Kasumi-1 (cell line): ENCODE results near the gene RPGR.

Experiments
- DNase-seq, 2 experiments: peaks; one replicate each; lab custom pipeline; 2025; lab: John Stamatoyannopoulos, UW

RPGR gene, protein sequence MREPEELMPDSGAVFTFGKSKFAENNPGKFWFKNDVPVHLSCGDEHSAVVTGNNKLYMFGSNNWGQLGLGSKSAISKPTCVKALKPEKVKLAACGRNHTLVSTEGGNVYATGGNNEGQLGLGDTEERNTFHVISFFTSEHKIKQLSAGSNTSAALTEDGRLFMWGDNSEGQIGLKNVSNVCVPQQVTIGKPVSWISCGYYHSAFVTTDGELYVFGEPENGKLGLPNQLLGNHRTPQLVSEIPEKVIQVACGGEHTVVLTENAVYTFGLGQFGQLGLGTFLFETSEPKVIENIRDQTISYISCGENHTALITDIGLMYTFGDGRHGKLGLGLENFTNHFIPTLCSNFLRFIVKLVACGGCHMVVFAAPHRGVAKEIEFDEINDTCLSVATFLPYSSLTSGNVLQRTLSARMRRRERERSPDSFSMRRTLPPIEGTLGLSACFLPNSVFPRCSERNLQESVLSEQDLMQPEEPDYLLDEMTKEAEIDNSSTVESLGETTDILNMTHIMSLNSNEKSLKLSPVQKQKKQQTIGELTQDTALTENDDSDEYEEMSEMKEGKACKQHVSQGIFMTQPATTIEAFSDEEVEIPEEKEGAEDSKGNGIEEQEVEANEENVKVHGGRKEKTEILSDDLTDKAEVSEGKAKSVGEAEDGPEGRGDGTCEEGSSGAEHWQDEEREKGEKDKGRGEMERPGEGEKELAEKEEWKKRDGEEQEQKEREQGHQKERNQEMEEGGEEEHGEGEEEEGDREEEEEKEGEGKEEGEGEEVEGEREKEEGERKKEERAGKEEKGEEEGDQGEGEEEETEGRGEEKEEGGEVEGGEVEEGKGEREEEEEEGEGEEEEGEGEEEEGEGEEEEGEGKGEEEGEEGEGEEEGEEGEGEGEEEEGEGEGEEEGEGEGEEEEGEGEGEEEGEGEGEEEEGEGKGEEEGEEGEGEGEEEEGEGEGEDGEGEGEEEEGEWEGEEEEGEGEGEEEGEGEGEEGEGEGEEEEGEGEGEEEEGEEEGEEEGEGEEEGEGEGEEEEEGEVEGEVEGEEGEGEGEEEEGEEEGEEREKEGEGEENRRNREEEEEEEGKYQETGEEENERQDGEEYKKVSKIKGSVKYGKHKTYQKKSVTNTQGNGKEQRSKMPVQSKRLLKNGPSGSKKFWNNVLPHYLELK

DNA sequence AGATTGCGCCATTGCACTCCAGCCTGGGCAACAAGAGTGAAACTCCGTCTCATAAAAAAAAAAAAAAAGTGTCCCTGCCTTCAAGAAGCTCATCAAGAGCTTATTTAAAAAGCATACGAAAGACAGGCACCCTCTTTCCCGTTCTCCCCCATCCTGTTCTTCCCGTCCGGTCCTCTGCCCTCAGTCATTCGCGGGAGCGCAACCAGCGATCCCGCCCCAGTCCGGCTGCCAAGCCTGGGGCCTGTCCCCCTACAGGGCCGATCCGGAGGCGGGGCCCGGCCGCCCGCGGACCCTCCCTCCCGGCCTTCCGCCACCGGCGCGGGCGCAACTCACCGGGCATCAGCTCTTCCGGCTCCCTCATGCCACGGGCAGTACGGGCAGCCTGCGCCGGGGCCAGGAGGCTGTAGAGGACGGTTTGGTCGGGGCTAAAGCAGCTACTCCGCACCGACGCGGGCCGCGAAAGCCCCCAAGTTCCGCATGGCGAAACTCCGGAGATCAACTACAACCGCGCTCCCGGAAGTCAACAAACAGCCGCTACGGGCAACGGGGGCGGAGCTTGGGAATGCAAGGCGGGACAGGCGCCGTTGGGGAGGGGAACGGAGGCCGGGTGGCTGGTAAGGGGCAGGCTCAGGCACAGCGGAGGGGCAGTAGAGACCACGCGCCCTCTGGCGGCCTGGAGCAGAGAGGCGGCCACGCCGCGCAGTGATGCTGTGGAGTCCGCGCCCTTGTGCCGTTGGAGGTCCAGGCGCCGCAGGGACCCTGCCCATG, at the start of gene RPGR:
Gene RPGR, minus strand, starts transcription at position 503 of the 768 bp plus-strand sequence. Its CDS starts 142 bp downstream, at position 361.
- peak; percentile 80 to 89 for DNase-seq

DNA sequence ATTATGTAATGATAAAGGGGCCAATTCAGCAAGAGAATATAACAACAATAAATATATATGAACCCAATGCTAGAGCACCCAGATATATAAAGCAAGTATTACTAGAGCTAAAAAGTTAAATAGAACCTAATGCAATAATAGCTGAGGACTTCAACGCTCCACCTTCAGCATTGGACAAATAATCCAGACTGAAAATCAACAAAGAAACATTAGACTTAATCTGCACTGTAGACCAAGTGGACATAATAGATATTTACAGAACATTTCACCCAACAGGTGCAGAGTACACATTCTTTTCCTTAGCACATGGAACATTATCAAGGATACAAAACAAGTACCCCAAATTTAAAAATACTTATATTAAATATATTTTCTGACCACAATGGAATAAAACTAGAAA, 49.4 kb upstream of the RPGR start:
- DNase-seq, result no peak

DNA sequence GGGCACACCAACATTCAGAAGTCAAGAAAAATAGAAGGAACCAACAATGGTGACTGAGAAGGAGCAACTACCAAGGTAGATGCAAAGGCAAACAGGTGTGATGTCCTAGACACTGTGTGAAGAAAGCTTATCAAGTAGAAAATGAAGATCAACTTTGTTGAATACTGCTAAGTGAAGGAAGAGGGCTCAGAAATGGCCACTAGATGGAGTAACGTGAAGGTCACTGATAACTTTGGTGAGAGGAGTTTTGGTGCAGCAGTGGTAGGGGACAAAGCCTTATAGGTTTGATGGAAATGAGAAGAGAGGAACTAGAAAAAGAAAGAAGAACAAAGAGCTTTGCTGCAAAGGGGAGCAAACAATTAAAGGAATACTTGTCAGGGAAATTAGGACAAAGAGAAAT, 48.6 kb upstream of the RPGR start:
- DNase-seq, result peak; percentile 43 to 58

DNA sequence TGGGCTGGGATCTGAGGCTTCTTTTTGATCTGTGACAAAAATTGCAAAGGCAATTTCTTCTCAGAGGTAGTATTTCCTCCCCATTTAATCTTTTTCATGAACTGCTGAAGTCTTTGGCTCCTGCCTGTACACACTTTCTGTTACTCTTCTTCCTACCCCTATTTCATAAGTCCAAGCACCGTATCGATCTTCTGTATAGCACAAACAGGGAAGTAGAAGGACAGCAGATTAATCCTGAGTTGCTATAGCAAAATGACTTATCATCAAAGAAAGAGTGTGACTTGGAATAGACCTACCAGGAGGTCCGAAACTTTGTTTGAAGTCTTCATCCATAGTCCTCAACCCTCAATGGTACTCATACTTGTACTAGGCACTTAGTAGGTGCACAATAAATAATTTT, 47.1 kb upstream of the RPGR start:
- DNase-seq, result no peak

DNA sequence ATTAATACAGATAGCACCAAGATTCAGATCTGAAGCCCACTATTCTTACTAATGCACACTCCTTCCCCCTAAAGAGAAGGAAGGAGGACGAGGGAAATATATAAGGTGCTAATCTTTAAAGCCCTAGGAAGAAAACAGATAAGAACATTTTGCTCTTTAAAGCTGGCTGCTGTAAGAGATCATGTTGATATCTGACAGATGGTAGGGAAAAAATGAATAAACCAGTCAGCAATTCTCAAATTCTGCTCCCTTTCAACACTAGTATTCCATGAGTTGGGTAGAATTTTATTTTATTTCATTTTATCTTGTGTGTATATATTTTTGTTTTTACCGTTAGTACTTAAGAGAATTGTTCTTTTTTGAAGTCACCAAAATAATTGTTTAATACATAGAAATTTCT, 44.3 kb upstream of the RPGR start:
- DNase-seq, result no peak

DNA sequence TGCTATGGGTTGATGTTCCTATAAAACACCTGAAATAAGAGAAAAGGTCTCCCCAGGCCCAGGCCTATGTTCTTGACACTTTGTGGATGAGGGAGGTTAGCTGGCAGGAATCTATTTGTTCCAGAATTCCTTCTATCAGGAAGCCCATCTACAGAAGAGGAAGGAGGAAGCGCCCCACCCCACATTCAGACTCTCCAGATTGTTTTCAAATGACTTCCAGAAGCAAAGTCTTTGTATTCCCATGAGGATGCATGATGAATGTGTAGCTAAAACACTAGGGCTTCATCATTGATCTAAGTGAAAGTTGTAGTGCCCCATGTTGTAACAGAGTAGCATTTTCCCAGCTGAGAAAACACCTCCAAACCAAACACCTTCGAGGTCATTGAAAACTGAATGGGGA, 41.5 kb upstream of the RPGR start:
- no peak for DNase-seq

DNA sequence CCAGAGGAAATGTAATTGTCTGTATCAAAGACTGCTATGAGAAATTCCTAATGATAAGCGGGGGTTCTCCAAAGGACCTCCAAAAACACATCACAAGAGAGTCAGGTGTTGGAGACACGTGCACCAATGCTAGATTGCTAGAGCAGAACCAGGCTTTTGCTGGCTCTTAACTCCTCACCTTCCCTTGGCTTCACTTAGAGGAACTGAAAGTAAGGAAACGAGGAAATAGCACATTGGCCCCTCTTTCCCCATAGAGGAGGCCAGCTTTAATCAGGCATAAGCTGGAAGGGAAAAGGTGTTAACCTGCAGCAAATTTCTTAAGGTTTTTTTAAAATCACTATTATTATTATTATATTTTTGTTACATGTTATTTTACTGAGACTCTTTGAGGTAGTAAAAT, 38.6 kb upstream of the RPGR start:
- DNase-seq, result peak in 1 of 2 experiments; percentile 0

DNA sequence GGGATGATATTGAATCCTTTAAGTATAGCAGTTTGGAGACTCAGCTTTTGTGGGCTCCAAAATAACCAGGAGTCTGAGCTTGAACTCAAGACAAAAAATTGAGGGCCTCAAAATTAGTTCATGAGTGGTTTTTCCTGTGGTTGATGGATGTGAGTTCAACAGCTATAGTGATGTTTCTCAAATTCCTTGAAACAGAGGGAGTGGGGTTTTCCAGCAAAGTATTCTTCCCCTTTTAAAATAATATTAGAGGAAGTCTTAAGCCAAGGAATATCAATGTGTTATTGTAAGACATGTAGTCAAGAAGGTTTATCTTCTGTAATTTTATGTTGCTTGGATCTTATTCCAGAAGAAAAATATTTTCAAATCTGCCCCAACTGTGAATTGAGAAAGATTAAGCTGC, 35.7 kb upstream of the RPGR start:
- no peak for DNase-seq

DNA sequence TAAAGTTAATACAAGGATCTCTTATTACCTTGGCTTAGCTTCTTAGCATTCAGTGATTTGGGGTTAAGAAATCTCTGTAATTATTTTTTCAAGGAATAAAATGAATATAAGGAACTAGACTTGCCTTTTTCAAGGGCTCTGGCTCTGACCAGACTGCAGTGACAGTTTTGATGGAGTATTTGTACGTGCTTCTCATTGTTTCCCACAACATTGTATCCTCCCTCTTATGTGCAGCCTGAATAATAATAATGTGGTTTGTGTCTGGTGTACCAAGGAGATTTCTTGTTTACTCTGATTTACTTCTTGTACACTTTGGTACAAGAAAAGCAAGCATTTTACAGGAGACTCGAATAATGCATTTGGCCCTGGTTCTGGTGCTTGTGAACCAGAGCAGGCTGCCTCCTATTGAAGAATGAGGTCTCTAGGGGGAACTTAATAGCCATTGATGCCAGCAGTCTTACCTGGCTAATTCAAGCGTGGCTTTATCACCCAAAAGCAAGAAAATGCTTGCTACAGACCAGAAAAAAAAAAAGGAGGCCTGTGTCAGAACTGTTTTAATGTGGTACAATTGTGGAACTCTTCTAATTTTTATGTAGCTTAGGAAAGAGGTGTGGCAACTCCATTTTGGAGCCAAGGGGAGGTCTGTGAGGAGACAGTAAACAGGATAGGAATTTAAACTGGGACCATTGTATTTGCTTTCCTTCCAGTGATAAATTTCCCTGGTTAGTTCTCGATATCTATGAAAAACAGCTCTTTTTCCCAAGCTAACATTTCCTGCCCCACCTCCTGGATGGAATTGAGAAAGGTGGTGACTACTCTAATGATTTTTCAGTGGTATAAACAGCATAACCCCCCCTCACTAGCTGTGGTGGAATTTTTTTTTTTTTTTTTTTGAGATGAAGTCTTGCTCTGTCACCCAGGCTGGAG, 30.7 kb upstream of the RPGR start:
- no peak for DNase-seq

DNA sequence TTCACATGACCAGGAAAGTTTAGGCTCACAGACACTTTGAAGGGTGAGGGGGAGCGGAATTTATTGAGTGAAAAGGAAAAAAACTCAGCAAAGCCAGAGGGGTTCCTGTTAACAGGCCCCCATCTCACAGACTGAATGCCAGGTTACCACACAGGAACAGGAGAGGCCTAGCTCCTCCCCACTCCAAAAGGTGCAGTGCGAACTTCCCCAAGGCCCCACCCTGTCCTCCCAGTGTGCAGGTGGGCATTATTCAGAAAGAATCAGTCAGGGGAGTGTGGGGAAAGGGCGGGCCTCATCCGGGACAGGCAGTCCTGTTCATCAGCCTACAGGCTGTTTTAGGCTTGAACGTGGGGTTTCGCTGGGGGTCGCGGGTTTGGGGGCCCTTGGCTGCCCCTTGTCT, 29.1 kb upstream of the RPGR start:
- DNase-seq, result no peak

DNA sequence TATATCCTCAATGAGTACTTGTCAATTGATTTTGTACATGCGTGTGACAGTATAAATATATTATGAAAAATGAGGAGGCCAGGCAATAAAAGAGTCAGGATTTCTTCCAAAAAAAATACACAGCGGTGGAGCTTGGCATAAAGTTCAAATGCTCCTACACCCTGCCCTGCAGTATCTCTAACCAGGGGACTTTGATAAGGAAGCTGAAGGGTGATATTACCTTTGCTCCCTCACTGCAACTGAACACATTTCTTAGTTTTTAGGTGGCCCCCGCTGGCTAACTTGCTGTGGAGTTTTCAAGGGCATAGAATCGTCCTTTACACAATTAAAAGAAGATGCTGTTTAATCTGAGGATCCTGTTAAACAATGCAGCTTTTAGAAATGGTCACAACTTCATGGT, 25.1 kb upstream of the RPGR start, which contains the start of gene OTC:
Gene OTC, plus strand, starts transcription at position 243 of the 400 bp plus-strand sequence. Its CDS starts 93 bp downstream, at position 336.
- DNase-seq, result no peak

DNA sequence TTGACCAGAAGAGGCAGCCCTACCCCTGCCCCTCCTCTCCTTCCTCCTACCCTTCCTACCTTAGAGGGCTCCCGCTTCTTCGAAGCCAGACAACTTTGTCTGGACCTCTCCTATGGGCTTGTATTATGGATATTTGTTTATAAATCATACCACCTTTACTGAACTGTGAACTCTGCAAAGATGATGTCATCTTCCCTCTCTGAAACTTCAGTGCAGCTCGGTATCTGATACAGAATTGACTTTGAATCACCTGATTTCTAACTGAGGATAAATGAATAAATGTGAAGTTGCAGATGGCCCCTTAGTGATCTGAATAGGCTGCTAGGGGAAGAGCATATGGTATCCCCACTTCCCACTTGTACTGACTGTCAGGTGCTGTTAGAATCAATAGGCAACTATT, 24.0 kb upstream of the RPGR start:
- no peak for DNase-seq

DNA sequence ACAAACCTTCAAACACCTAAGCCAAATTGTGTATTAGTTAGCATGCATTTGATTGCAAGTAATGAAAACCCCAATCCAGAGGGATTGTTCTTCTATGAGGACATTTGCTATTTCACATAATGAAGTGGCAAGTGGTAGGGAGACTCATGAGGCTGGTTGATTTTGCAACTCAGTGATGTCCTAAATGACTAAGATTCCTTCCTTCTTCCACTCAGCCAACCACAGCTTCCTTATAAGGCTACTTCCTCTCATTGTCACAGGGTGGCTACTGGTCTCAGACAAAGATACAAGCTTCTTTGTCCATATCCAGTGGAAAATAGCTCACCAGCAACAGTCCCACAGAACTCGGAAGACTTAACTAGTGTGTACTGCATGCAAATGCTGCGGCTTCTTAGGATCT, 19.8 kb upstream of the RPGR start:
- DNase-seq, result peak; percentile 81 to 84

DNA sequence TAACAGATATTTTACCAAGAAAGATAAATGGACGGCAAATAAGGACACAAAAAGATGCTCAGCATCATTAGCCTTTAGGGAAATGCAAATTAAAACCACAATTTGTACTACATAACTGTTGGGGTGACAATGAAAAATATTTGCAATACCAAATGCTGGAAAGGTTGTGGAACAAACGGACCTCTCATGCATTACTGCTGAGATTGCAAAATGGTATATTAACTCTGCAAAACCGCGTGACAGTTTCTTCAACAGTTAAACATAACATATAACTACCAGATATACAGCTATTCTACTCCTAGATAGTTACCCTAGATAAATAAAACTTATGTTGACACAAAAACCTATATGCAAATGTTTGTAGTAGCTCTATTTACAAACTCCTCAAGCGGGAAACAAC, 18.8 kb upstream of the RPGR start:
- no peak for DNase-seq

DNA sequence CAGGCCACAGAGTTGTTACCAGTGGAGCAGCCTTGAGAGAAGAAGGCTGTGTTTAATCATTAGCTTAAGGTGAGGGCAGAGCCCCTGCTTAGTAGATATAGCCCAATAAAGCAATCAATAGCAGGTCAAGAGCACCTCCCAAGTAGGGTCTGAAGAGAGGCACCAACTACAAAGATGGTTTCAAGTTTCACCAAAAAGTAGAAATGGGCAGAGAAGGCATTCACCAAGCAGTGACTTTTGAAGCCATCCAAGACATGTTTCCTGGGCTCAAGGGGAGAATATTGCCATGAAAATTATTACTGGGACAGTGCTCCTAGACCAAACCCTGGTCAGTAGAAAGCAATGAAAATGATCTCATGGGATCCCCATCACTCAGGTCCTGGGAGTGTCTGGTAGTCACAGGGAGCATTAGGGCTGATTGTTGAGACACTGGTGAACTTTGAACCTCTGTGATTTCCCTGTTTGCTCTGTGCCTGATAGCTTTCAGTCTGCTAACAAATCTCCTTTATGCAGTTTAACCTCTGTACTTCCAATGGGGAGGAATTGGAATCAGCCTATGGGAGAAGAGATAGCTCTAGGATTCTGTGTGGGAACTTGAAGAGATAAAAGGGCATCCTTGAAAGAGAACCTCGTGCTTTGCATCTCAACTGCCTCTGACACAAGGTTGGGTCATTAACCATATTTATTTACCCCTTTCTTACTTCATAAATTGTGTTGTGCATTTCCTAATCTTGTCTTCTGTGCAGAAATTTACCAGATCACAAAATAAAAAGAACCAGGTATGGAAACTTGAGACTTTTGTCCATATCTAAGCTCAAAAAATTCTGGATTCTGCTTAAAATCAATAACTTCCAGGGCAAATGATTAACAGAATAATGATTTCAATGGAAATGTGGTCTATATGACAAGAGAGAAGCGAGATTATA, 15.8 kb upstream of the RPGR start:
- no peak for DNase-seq

DNA sequence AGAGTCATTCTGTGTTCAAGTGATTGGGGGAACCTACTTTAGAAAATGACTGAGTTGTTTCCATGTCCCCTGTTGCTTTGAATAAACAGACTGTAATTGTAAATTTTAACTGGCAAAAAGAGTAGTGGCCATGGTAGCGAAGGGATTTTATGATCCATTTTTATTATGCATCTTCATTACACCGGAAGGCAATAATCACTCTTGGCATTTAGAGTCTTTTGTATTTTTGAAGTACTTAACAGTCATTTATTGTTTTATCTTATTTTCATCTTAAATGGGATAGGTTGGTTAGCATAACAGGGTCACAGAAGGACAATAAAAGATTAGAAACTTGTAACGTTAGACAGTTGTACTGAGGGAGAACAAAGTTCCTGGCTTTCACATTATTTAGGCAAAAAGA, 14.1 kb upstream of the RPGR start:
- DNase-seq, result no peak

DNA sequence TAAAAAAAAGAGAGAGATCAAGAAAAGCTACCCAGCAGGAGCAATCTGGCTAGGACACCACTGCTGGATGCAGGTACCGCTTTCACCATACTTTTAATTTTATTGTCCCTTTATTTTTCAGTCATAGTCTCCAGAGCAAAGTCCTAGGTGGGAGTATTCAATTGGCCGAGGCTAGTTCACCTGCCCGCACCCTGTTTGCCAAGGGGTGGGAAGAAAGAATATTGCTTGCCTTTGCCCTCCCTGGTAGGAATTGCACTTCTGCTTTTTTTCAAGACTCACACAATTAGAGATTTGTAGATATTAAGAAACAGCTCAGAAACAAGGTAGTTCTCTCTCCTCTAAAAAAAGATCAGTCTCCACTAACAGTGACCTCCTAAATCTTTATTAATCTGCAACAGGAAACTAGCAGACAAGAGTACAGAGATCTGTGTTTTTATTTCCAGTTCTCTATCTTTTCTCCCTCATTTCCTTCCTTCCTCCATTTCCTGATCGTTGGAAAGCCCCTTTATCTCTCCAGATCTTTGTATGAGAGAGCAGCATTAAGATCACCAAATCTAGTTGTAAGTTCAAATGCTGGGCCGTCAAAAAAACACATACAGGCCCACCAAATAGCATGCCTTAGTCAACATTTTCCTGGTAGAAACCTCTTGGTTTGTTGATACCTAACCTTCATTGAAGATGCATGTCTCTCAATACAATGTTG, 9.4 kb upstream of the RPGR start:
- DNase-seq, result peak in 1 of 2 experiments; percentile 12

DNA sequence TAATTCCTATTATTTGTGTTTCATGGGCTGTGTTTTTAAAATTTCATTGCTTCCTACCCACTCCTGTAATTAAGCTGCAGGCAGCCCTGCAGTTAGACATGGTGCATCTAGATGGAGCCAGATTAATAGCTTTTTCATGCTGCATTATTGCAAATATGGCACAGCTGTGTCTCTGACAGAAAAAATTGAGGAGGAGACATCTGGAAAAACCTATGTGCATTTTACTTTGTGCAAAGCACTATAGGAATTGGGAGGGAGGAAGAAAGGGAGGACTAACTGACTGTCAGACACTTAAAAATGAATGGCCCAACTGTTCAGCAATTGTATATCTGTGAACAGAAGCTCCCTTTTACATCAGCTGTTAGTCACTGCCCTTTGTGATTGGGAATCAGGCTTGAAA, 8.1 kb upstream of the RPGR start:
- no peak for DNase-seq

DNA sequence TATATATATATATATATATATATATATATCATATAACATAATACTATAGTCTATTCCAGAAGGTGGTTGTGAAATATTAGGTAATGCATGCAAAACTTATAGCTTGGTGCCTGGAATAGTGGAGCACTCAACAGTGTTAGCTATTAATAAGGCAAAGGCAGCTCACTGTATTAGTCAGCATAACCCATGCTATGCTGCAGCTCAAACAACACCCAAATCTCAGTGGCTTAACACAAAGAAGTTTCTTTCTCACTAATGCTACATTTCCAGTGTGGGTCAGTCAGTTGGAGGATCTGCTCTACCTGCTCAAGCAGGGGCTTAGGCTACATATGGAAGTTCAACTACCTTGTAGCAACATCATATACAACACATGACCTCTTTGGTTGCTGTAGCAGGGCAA, 5.2 kb upstream of the RPGR start:
- no peak for DNase-seq
